Stimulated activated naive B cell treated with anti-CD40 and anti-IgM and Interleukin-4, amounts not matched to agents 10 μg/mL and 1 μg/mL and 100 μg/mL, for 72 hours (primary cell): ENCODE results near the gene NCAPD3.
"Not testable (repeated sequence)": the region's sequence is repeated elsewhere in the genome, so short reads cannot be mapped to it uniquely, and the experiment has no call there.

Experiments
- ATAC-seq, 2 donors: fragments of 150-1000 bp; cut with Tn5 transposase; replicated peaks; 2 replicates each; pipeline ENCODE4 v1.10.0; 2021; ENCODE audit warnings: moderate library complexity in 1 of 2
- DNase-seq: peaks from one replicate; pipeline ENCODE4 v3.0.0; 2021
- H3K27ac Mint-ChIP-seq: one replicate; pipeline ENCODE4 v1.8.0; 2022; ENCODE audit warnings: mild to moderate bottlenecking, mixed read lengths
- H3K27me3 Mint-ChIP-seq, 2 donors: one replicate each; pipeline ENCODE4 v1.8.0; 2022; ENCODE audit warnings: mixed read lengths in 2 of 2
- H3K36me3 Mint-ChIP-seq, 2 donors: one replicate each; pipeline ENCODE4 v1.8.0; 2022; ENCODE audit warnings: mixed read lengths in 2 of 2, mild to moderate bottlenecking in 1 of 2
- H3K4me1 Mint-ChIP-seq, 2 donors: one replicate each; pipeline ENCODE4 v1.8.0; 2022; ENCODE audit warnings: mixed read lengths in 2 of 2, mild to moderate bottlenecking in 1 of 2
- H3K4me3 Mint-ChIP-seq, 2 donors: one replicate each; pipeline ENCODE4 v1.8.0; 2022; ENCODE audit warnings: mild to moderate bottlenecking in 2 of 2, mixed read lengths in 2 of 2, moderate library complexity in 1 of 2
- H3K9me3 Mint-ChIP-seq, 2 donors: one replicate each; pipeline ENCODE4 v1.8.0; 2022; ENCODE audit warnings: mixed read lengths in 2 of 2, mild to moderate bottlenecking in 1 of 2

Gene NCAPD3

DNA sequence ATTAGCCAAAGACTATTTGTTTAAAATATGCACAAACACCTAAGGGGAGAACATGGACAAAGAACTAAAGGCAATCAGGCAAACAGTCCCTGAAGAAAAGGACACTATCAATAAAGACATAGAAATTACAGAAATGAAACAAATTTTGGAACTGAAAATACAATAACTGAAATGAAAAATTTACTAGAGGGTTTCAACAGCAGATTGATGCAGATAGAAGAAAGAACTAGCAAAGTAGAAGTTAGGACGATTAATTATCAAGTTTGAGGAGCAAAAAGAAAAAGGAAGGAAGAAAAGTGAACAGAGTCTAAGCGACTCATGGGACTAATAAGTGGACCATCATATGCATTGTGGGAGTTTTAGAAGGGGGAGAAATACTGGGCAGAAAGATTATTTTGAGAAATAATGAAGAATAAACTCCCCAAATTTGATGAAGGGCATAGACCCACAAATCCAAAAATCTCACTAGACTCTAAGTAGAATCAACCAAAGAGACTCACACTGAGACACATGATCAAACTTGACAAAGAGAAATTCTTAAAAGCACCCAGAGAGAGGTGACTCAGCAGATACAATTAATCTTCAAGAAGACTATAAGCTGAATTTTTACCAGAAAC lies 92.0 kb downstream of the NCAPD3 start:
- ATAC-seq (no peak), DNase-seq (no peak)
- Mint-ChIP-seq H3K27me3 (no peaks in the 10 kb centered on the region), H3K4me1 (no peaks in the 10 kb centered on the region), H3K4me3 (no peak overlapping the region), H3K27ac (no peak overlapping the region), H3K9me3 (peaks cover 16 to 25% of the 10 kb centered on the region in 2 donors), H3K36me3 (peaks cover 27 to 37% of the 10 kb centered on the region in 2 donors)

DNA sequence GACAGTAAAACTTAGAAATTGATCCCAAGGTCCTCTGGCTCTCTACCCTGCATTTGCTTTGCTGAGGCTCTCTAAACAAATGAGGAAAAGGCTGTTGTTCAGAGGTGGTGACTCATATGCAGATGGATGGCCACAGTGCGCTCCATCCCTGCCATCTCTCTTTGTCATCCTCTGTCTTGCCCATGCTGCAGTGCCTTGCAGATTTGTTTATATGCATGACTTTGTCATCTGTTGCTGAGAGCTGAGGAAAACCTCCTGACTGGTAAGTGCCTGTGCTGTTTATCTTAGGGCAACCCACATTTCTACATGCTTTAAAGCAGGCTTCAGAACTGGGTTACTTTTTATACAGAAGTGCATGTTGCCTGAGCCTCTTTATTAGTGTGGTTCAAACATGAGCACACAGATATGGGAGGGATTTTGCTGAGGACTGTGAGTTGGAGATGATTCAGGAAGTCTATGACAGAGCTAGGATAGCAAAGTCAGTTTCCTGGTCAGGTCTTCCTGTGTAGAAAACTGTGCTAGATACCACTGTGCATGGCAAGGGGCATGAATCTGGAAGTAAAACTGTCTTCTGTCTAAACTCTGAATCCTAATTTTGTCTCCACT lies 97.4 kb downstream of the NCAPD3 start:
- DNase-seq (no peak), ATAC-seq (peak in 1 of 2 donors; percentile 45)
- Mint-ChIP-seq H3K9me3 (peaks cover 2 to 5% of the 10 kb centered on the region in 2 donors), H3K27me3 (peaks cover 18 to 25% of the 10 kb centered on the region in 2 donors), H3K36me3 (peaks cover 6 to 32% of the 10 kb centered on the region in 2 donors), H3K4me3 (no peak overlapping the region), H3K27ac (no peak overlapping the region), H3K4me1 (peaks cover 6 to 21% of the 10 kb centered on the region in 2 donors)

DNA sequence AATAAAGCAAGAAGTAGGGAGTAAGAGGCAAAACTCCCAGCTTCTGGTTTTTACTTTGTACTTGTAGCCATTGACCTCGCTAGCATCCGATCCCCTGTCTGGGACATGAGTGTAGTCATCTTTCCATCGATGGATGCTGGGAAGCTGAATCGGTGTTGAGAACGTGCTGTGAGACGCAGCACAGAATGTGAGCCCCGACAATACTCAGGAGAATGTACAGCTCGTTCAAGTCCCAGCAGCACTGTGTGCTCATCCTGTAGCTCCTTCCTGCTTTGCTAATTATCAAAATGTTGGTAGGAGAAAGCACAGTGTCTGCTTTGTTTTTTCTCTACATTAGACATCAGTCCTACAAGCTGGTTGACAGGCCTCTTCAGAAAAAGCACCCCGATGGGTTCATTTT lies 98.3 kb downstream of the NCAPD3 start:
- Mint-ChIP-seq H3K4me3 (no peak overlapping the region), H3K27me3 (peaks cover 18 to 25% of the 10 kb centered on the region in 2 donors), H3K27ac (no peak overlapping the region), H3K4me1 (peaks cover 9 to 21% of the 10 kb centered on the region in 2 donors), H3K36me3 (peaks cover 4 to 28% of the 10 kb centered on the region in 2 donors), H3K9me3 (peaks cover 0 to 3% of the 10 kb centered on the region in 2 donors)
- no peak for ATAC-seq
- no peak for DNase-seq

DNA sequence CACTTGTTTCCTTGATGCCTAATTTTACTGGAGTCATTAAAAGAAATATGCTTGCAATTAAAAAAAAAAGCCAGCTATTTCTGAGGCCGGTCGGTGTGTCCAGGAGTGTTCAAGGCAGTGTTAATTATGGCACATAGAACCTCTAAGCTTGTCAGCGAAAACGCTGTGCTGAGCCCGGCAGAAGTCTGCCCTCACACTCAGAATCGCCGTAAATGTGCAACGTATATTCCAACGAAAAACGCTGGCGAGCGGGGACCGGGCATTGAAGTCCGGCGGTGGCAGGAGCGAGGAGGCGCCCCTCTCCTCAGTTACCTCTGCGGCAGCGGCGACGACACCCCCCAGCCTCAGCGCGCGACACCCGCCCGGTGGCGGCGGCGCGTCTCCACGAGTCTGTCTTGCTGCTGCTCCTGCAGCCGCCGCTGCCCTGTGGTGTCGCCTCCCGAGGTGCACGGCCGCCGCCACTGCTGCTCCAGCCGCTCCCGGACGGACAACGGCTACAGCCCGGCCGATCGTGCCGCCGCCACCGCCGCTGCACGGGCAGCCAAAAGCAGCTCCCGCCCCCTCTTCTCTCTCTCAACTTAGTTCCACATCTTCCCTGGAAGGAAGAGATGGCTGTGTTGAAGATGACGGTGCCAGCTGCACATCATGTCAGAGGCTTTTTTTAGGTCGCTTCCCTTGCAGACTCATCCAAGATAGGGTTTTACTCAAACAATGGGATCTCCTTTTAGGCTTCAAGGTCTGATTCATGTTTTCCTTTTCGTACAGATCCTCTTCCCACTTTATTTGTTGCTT lies 98.9 kb downstream of the NCAPD3 start:
- H3K36me3 Mint-ChIP-seq: peaks cover 4 to 28% of the 10 kb centered on the region in 2 donors
- peak overlapping the region; percentile 75 to 80 for H3K4me3 Mint-ChIP-seq
- DNase-seq (no peak), ATAC-seq (peak; percentile 67 to 68)
- peaks cover 0 to 3% of the 10 kb centered on the region in 2 donors for H3K9me3 Mint-ChIP-seq
- no peak overlapping the region for H3K27ac Mint-ChIP-seq
- peaks cover 9 to 21% of the 10 kb centered on the region in 2 donors for H3K4me1 Mint-ChIP-seq
- peaks cover 18 to 25% of the 10 kb centered on the region in 2 donors for H3K27me3 Mint-ChIP-seq

DNA sequence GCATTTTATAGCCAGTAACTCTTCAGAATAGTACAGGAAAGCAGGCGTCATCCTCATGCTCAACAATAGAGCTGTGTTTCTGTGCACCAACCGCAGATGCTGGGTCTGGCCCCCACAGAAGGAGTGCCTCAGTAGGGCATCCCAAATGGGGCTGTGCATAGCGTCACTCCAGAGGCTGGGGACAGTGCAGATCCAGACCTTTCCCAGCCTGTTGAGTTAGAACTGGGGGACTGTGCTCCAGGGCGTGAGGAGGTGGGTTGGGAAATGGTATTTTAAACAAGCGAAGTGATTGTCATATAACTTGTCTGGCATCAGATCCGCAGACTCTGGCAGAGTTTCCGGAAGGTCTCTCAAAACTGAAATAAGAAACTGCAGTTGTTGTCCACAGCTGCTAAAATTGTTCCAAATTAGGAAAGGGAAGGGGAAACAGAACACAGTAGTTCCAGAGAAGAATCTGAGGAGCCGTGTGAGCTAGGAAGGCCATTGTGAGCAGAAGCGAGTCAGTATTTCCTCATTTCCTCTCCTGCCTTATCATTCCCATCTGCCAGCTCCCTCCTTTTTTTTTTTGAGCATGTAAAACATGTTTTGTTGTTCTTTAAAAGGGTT lies 102.7 kb downstream of the NCAPD3 start:
- H3K27ac Mint-ChIP-seq: no peak overlapping the region
- no peak for ATAC-seq
- H3K36me3 Mint-ChIP-seq: peaks cover 3 to 17% of the 10 kb centered on the region in 2 donors
- H3K27me3 Mint-ChIP-seq: peaks cover 18 to 25% of the 10 kb centered on the region in 2 donors
- no peak overlapping the region for H3K4me3 Mint-ChIP-seq
- H3K9me3 Mint-ChIP-seq: no peaks in the 10 kb centered on the region
- peaks cover 12 to 30% of the 10 kb centered on the region in 2 donors for H3K4me1 Mint-ChIP-seq
- no peak for DNase-seq

DNA sequence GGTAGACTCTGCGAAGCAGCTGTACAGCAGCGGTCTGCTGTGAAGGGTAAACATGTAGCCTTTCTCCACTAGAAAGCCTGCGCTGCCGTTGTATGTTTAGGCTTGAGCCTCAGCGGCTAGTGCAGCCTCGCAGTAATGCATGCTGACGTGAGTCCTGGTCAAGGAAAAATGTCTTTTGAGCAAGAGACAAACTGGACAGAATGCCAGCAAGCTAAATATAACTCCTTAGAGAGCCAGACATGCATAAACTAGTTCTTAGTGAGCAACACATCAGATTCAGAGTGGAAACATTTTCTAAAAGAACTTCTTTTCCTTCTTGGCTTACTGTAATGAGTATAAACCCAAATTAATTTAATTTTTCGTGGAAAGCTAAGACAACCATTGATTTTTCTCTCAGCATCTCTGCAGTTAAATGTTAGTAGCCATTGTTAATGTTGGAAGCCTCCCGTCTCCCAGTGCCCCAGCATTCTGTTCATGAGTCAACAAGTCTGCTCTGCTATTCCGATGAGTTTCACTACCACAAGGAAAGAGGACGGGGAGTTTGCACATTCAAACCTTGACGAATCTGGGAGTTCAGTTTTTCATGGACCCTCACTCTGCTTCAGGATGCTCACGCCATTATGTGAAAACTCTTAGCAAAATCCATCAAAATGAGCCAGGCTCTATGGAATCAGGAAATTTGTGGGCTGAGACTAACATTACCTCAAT lies 103.5 kb downstream of the NCAPD3 start:
- DNase-seq: no peak
- Mint-ChIP-seq H3K27ac (no peak overlapping the region), H3K9me3 (no peaks in the 10 kb centered on the region), H3K27me3 (peaks cover 12 to 19% of the 10 kb centered on the region in 2 donors), H3K36me3 (peaks cover 3 to 13% of the 10 kb centered on the region in 2 donors), H3K4me1 (peaks cover 13 to 26% of the 10 kb centered on the region in 2 donors), H3K4me3 (no peak overlapping the region)
- ATAC-seq: no peak

DNA sequence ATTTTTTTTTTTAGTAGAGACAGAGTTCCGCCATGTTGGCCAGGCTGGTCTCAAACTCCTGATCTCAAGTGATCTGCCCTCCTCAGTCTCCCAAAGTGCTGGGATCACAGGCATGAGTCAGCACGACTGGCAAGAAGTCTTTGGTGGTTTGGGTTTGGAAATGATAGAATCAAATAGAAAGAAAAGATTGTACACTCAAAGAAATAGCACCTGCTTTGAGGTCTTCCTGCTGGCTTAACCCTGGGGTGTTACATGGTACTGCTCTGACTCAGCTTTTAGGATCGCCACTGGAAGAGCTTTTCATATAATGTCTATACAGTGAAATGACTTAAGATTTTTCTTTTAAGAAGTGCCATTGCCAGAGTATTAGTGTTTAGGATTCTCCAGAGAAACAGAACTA lies 104.7 kb downstream of the NCAPD3 start:
- Mint-ChIP-seq H3K27me3 (peaks cover 6 to 10% of the 10 kb centered on the region in 2 donors), H3K4me3 (no peak overlapping the region), H3K27ac (no peak overlapping the region), H3K9me3 (no peaks in the 10 kb centered on the region), H3K4me1 (peaks cover 10 to 14% of the 10 kb centered on the region in 2 donors), H3K36me3 (peaks cover 3 to 8% of the 10 kb centered on the region in 2 donors)
- no peak for ATAC-seq
- DNase-seq: no peak

DNA sequence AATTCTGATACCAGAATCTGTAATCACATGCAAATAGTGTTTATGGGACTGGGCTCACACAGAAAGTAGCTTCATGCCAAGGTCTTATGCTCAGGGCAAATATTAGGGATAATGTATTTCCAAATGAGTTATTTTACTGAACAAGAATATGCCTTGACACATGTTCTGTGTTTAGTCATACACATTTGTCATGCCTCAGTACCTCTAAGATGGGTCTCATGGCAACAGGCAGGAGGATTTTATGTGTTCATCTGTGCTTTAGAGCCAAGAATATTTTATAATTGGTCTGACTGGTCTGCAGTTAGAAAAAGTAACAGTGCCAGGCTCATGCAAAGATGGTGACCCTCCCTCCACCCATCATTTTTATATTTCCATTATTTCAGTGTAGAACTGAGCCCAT lies 105.8 kb downstream of the NCAPD3 start:
- peaks cover 10% of the 10 kb centered on the region in 2 donors for H3K4me1 Mint-ChIP-seq
- no peak overlapping the region for H3K4me3 Mint-ChIP-seq
- no peaks in the 10 kb centered on the region for H3K27me3 Mint-ChIP-seq
- ATAC-seq (peak in 1 of 2 donors; percentile 23), DNase-seq (no peak)
- H3K27ac Mint-ChIP-seq: no peak overlapping the region
- H3K36me3 Mint-ChIP-seq: peaks cover 0 to 3% of the 10 kb centered on the region in 2 donors
- H3K9me3 Mint-ChIP-seq: no peaks in the 10 kb centered on the region

DNA sequence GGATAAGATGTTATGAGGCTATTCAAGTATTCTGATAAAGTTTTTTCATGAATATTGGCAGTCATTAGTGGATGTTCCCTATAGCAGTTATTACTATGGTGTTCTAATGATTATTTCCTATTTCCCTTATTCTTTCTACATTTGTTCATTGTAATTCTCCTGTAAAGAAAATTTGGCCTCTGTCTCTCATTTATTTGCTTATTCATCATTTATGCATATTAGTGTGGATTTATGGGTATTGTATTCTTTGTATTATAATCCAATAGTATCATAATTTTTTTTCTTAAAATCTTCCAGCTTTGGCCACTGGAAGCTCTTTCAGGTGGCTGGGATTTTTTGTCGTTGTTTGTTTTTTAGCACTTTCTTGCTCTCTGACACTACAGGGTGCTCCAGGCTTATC lies 107.6 kb downstream of the NCAPD3 start:
- no peak overlapping the region for H3K27ac Mint-ChIP-seq
- peaks cover 0 to 2% of the 10 kb centered on the region in 2 donors for H3K9me3 Mint-ChIP-seq
- H3K4me3 Mint-ChIP-seq: no peak overlapping the region
- peaks cover 10% of the 10 kb centered on the region in 2 donors for H3K4me1 Mint-ChIP-seq
- no peaks in the 10 kb centered on the region for H3K27me3 Mint-ChIP-seq
- peaks cover 5 to 13% of the 10 kb centered on the region in 2 donors for H3K36me3 Mint-ChIP-seq
- DNase-seq (no peak), ATAC-seq (no peak)

DNA sequence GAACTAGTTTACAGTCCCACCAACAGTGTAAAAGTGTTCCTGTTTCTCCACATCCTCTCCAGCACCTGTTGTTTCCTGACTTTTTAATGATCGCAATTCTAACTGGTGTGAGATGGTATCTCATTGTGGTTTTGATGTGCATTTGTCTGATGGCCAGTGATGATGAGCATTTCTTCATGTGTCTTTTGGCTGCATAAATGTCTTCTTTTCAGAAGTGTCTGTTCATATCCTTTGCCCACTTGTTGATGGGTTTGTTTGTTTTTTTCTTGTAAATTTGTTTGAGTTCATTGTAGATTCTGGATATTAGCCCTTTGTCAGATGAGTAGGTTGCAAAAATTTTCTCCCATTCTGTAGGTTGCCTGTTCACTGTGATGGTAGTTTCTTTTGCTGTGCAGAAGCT lies 110.0 kb downstream of the NCAPD3 start:
- not testable (repeated sequence) for DNase-seq, H3K27ac Mint-ChIP-seq, H3K9me3 Mint-ChIP-seq, ATAC-seq, H3K4me3 Mint-ChIP-seq, H3K27me3 Mint-ChIP-seq, H3K4me1 Mint-ChIP-seq
- peaks cover 8 to 15% of the 10 kb centered on the region in 2 donors for H3K36me3 Mint-ChIP-seq

DNA sequence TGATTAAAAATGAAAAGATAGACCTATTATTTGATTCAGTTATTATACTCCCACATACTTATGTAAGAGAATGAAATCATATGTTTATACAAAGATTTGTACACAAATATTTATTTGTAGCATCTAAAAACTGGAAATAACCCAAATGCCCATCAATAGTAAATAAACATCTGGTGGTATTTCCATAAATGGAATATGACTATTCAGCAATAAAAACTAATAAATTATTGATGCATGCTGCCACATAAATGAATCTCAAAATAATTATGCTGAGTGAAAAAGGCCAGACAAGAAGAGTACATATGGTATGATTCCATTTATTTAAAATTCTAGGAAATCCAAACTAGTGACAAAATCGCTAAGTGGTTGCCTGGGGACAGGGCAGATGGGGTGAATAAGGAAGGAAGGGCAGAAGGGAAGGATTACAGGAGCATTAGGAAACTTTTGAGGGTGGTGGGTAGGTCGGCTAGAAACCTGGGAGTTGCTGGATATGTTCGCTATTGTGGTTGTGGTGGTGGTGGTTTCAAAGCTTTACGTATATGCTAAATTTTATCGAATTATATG lies 113.4 kb downstream of the NCAPD3 start:
- Mint-ChIP-seq H3K4me3 (no peak overlapping the region), H3K27ac (no peak overlapping the region), H3K27me3 (no peaks in the 10 kb centered on the region), H3K4me1 (peaks cover 0 to 1% of the 10 kb centered on the region in 2 donors), H3K9me3 (peaks cover 3 to 12% of the 10 kb centered on the region in 2 donors), H3K36me3 (peaks cover 13 to 15% of the 10 kb centered on the region in 2 donors)
- ATAC-seq (no peak), DNase-seq (no peak)
